Epithelial cell of alveolus of lung (primary cell): Measurements from ENCODE around the gene MILR1. TPM values are rescaled to one million over a fixed set of nuclear protein-coding genes. Genes with fewer than 3 reads are reported as not detected.

Experiments used
- total RNA-seq: library from RNA; depleted of rRNA; stranded (reverse); fragments of >200 nt; gene quantifications from 2 replicates; pipeline ENCODE4 v1.2.1, GENCODE V29; 2015

The MILR1 gene, protein sequence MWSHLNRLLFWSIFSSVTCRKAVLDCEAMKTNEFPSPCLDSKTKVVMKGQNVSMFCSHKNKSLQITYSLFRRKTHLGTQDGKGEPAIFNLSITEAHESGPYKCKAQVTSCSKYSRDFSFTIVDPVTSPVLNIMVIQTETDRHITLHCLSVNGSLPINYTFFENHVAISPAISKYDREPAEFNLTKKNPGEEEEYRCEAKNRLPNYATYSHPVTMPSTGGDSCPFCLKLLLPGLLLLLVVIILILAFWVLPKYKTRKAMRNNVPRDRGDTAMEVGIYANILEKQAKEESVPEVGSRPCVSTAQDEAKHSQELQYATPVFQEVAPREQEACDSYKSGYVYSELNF
- 8.4 and 15.2 TPM in 2 replicates for total RNA-seq

DNA sequence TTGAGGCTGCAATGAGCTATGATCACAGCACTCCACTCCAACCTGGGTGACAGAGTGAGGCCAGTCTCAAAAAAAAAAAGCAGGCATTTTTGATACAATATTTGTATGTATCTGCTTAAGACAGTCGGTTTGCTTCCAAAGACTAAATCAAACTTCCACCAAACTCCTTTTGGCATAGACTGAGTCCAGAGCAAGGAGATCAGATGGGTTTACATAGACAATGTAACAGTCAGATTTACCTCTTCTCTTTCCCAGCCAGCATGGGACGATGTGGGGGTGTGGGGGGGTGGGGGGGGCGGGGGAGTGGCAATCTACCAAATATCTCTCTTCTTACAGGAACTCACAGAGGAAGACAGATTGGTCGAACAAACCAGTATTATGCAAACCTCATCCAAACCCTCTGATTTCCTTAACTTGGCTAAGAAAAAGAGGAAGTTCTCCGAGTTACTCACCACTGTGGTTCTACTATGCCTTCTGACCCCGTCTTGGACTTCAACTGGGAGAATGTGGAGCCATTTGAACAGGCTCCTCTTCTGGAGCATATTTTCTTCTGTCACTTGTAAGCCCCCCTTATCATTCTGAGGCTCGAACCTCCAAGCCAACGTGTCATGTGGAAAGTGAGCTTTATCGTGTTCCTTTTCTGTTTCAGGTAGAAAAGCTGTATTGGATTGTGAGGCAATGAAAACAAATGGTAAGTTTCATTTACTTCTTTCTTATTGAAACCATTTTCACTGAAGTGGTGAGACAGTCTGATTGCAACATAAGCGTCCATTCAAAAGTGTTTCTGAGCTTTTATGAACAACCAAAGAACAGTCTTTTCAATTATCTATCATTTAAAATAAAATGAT lies at the start of gene MILR1:
MILR1 (plus strand) TSS at position 451 of the 848 bp plus-strand sequence; CDS start at position 505, 54 bp downstream.

DNA sequence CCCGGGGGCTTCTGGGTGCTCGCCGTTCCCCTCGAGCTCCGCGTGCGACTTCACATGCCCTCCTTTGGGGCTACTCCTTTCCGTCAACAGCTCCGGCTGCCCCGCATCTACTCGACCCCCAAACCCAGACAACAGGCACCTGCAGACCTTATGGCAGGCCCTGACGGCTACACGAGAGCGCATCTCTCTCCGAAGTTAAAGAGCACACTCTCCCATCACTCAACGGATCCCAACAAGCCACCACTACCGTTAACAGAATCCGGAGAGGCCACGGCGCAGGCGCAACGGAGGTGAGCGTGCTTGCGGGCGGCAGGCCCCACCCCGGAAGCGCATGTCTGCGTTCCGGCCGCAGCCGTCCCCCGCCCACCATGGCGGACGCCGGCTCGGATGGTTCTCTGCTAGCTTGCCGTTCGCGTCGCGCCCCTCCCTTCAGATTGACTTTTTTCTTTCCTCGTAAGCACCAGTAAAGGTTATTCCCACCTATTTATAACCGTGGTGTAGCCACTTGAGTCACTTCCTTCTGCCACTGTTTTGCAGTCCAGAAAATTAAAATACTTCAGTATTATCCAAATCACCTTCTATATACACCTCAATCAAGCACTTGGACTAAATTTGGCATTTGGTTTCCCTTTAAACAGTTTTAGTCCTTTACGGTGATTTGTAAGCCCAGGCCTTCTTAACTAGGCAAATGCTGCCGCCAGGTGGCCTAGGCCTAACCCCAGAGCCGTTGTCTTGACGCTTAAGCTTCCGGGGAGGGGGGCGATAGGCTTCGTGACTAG lies 48.1 kb downstream of the MILR1 start, which contains the start of gene POLG2:
POLG2 (minus strand) TSS at position 269 of the 779 bp plus-strand sequence; CDS start at position 183, 86 bp downstream.

GRCh38 chr17:64506201-64506575 lies 57.3 kb downstream of the MILR1 start, which contains the start of gene DDX5:
DDX5 (minus strand) TSS chr17:64506289; CDS start chr17:64506119, 170 bp downstream.

DNA sequence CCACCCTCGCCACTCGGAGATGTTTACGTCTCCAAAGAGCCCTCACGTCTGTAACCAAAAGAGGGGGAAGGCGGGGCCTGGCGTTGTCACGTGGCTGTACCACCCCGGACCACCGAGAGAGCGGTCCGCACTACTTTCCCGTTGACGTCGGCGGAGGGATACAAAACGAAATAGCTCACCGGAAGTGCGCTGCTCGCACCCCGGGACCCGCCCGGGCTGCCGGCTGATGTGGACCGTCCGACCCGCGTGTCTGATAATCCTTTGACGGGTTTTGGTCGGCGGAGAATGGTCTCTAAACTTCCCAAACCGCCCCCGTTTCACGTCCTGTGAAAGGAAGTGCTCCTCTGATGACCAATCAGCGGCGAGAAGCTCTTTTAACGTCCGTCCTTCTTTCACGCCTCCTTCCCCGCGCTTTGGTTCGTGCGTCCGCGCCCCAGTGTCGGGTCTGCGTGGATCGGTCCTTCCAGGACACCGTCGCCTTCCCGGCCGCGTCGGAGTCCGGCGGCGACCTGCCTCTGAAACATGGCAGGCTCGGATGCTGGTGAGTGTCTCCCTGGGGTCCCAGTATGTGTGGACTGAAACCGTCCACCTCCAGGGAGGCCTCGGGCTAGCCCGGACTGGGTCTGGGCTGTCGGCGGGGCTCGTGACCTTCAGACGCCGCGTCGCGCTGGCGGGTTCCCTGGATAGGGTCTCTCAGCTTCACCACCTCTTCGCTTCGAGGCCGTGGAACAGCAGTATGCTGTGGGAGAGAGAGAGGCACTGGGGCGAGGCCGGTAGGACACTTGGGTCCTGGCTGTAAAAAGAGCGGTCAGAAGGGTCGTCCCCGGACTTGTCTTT lies 57.9 kb downstream of the MILR1 start, which contains the start of gene CEP95:
CEP95 (plus strand) TSS at position 402 of the 837 bp plus-strand sequence; CDS start at position 523, 121 bp downstream.

Other genes with a start within 250 kb of the MILR1 start
- 11.6 and 15.0 TPM in 2 replicates for gene TEX2, start 185.9 kb upstream of the MILR1 start, total RNA-seq
- 4.1 and 33.6 TPM in 2 replicates for gene PECAM1, start 58.3 kb upstream of the MILR1 start, total RNA-seq
- 2.7 and 10.1 TPM in 2 replicates for gene POLG2, start 47.9 kb downstream of the MILR1 start, total RNA-seq
- 223 and 605 TPM in 2 replicates for gene DDX5, start 57.2 kb downstream of the MILR1 start, total RNA-seq
- 7.0 and 37.3 TPM in 2 replicates for gene CEP95, start 57.9 kb downstream of the MILR1 start, total RNA-seq
- 20.7 and 80.3 TPM in 2 replicates for gene SMURF2, start 213.2 kb downstream of the MILR1 start, total RNA-seq